COLO829 (cell line): Measurements from ENCODE around the gene NLRC5.

Experiments
- DNase-seq: peaks from one replicate; pipeline ENCODE4 v3.0.0; 2012; ENCODE audit warnings: low spot score

NLRC5 gene

DNA sequence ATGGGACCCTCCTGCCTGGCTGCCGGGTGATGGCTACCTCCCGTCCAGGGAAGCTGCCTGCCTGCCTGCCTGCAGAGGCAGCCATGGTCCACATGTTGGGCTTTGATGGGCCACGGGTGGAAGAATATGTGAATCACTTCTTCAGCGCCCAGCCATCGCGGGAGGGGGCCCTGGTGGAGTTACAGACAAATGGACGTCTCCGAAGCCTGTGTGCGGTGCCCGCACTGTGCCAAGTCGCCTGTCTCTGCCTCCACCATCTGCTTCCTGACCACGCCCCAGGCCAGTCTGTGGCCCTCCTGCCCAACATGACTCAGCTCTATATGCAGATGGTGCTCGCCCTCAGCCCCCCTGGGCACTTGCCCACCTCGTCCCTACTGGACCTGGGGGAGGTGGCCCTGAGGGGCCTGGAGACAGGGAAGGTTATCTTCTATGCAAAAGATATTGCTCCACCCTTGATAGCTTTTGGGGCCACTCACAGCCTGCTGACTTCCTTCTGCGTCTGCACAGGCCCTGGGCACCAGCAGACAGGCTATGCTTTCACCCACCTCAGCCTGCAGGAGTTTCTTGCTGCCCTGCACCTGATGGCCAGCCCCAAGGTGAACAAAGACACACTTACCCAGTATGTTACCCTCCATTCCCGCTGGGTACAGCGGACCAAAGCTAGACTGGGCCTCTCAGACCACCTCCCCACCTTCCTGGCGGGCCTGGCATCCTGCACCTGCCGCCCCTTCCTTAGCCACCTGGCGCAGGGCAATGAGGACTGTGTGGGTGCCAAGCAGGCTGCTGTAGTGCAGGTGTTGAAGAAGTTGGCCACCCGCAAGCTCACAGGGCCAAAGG lies 36.8 kb downstream of the NLRC5 start:
- DNase-seq = no peak

DNA sequence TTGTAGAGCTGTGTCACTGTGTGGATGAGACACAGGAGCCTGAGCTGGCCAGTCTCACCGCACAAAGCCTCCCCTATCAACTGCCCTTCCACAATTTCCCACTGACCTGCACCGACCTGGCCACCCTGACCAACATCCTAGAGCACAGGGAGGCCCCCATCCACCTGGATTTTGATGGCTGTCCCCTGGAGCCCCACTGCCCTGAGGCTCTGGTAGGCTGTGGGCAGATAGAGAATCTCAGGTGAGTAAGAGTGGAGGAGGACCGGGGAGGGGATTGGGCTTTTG lies 37.4 kb downstream of the NLRC5 start:
- no peak for DNase-seq

DNA sequence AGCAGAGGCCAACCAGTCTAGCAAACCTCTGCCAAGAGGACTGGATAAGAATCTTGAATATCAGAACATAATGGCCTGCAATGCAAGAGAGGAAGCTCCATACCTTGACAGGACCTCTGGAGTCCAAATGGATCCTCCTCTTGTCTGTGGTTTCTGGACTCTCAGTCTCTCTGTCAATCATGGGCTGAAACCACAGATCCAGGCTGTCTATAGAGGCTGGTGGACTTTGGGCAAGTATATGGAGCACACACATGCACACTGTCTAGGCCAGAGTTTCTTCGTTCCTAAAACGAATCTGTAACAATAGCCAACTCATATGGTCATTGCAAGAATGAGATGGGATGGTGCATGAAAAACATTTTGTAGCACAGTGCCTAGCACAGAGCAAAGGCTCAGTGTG lies 37.7 kb downstream of the NLRC5 start:
- no peak for DNase-seq

DNA sequence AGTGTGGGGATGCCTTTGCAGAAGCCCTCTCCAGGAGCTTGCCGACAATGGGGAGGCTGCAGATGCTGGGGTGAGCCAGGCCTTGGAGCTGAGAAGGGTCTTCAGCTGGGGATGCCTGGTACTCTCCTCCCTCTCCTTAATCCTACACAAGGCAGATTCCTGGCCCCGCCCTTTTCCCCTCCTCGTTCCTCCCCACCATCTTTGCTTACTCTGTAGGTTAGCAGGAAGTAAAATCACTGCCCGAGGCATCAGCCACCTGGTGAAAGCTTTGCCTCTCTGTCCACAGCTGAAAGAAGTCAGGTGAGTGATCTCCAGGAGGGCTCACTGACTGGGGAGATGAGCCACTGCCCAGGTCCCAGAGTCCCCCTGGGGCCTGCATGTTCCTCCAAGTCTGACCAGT lies 38.7 kb downstream of the NLRC5 start:
- DNase-seq = no peak

DNA sequence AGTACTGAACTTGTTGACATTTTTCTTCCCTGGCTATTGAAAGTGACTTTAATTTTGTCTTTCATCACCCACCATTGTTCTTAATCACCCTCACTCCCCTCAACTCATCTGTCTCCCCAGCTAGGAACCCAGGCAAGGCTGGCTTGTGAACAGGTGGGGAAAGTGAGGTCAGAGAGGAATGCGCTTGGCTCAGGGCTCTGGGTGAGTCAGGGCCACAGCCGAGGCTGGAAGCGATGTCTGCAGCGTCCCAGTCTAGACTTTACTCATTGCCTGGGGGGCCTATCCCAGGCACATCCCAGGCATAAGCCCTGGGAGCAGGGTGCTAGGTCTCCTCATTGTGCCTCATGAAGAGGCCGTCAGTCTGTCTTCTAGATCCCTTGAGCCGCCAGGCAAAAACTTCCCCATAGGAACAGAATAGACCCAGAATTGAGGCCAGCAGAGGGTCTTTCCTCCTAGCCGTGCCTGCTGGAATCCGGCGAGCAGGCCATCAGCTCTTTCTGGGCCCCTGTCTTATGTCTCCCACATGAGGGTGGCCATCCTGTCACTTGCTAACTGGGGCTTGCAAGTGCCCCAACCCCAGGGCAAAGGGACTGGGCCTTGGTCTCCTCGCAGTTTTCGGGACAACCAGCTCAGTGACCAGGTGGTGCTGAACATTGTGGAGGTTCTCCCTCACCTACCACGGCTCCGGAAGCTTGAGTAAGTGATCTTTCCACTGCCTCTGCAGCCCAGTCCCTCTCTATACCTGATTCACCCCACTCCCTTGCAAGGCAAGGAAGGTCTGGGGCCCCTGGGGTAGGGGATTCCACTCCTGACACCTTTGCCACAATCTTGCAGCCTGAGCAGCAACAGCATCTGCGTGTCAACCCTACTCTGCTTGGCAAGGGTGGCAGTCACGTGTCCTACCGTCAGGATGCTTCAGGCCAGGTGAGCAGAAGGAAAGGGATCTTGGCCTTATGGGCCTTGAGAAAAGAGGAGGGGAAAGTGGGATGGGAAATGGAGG lies 40.1 kb downstream of the NLRC5 start:
- no peak for DNase-seq

DNA sequence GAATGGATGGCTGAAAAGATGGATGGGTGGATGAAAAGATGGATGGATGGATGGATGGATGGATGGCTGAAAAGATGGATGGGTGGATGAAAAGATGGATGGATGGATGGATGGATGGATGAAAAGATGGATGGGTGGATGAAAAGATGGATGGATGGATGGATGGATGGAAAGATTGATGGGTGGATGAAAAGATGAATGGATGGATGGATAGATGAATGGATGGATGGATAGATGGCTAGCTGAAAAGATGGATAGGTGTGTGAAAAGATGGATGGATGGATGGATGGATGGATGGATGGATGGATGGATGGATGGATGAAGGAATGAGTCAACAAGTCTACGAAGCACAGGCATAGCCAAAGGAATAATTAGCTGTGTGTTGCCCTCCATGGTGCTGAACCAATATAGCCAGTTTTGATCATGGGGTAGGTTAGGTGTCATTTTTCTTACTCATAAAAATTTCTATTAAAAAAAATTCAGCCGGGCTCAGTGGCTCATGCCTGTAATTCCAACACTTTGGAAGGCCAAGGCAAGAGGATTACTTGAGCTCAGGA lies 41.1 kb downstream of the NLRC5 start:
- DNase-seq = no peak

DNA sequence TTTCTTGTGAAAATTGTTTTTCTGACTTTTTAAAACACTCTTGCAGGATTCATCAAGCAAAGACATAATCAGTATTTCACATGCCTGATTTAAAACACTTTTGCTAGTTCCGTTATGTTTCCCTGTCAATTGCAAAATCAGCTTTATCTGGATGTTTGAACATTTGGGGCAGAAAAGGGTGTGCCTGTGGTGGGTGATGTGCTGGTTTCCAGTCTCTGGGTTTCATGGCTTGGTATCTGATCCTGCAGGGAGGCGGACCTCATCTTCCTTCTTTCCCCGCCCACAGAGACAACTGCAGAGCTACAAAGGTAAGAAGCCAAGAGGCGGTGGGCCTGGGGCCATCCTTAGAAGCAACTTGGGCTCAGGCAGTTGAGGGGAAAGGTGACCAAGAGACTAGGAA lies 41.8 kb downstream of the NLRC5 start:
- no peak for DNase-seq

DNA sequence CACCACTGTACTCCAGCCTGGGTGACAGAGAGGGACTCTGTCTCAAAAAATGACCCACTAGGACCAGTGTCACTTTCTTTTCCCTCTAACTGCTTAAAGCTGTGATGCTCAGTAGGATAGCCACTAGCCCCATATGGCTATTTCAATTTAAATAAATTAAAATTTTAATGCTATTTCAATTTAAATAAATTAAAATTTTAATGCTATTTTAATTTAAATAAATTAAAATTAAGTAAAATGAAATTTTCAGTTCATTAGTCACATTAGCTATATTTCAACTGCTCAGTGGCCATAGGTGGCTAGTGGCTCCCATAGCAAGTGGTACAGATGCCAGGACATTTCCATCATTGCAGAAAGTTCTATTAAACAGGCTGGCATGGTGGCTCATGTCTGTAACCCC lies 43.0 kb downstream of the NLRC5 start:
- no peak for DNase-seq

DNA sequence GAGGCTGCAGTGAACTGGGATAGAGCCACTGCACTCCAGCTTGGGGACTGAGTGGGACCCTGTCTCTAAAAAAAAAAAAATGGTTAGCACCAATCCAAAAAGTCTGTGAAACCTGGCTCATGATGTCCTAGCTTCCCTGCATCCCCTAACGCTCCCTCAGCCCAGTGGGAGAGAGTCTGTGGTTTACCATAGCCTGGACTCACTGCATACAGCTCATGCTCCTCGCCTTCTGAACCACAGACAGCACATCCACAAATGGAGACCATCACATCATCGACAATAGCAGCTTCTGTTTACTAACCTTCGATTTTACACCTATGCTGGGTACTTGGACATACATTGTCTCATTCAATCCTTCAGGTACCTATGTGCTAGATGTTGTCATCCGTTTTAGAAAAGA lies 43.6 kb downstream of the NLRC5 start:
- no peak for DNase-seq

DNA sequence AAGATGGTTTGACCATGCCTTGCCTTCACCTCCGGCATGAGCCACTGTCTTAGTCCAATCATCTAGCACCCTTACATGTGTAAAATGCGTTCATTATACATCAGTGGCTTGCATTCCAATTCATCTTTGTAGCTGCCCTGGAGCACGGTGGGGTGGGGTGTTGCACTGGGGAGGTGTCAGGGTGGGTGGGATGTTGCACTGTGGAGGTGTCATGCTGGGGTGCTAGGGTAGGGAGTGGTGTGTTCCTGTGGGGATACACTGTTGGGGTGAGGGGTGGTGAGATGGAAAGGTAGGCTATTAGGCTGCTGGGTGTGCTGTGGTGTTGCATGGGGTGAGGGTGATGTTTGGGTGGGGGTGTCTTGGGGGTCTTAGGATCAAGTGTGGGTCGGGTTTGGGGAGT lies 47.0 kb downstream of the NLRC5 start:
- DNase-seq = no peak

DNA sequence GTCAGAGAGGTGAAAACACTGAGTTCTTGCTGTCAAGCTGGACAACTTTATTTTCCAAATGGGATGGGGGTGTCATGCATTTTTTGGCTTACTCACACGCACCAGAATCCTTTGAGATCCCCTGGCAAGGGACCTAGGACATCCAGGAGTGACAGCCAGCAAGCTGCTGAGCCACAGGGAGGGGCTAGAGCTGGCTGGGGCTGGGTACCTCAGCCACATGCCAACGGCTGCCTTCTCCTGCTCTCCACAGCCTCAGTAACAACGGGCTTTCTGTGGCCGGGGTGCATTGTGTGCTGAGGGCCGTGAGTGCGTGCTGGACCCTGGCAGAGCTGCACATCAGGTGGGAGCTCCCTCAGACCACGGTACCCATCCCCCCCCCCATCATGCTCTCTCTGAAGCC lies 47.6 kb downstream of the NLRC5 start:
- DNase-seq = no peak

DNA sequence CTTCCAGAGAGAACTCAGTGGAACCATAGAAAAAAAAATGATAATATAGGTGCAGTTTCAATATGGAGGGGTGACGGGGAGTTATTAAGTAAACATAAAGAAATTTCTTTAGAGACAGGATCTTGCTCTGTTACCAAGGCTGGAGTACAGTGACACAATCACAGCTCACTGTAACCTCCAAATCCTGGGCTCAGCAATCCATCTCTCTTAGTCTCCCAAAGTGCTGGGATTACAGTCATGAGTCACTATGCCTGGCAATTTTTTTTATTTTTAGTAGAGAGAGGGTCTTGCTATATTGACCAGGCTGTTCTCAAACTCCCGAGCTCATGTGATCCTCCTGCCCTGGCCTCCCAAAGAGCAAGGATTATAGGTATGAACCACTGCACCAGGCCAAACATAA lies 48.8 kb downstream of the NLRC5 start:
- DNase-seq = no peak

DNA sequence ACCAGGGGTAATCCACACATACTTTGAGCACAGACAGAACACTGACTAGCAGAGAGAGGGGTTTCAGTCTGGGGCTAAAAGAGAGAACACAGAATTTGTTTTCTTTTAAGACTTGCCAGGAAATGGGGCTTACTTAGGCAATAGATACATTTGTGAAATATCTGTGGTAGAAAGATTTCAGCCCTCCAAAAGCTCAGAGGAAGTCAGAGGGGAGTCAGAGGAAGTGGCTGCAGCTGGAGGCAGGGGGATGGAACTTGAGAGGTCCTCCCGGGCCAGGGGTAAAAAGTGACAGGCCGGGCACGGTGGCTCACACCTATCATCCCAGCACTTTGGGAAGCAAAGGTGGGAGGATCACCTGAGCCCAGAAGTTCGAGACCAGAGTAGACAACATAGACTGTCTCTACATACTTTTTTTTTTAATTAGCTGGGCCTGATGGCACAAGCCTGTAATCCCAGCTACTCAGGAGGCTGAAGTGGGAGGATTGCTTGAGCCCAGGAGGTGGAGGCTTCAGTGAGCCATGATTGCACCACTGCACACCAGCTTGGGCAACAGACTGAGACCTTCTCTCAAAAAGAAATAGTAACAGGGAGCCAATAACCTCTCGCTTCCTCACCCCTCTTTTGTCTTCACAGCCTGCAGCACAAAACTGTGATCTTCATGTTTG lies 49.9 kb downstream of the NLRC5 start:
- DNase-seq = no peak

DNA sequence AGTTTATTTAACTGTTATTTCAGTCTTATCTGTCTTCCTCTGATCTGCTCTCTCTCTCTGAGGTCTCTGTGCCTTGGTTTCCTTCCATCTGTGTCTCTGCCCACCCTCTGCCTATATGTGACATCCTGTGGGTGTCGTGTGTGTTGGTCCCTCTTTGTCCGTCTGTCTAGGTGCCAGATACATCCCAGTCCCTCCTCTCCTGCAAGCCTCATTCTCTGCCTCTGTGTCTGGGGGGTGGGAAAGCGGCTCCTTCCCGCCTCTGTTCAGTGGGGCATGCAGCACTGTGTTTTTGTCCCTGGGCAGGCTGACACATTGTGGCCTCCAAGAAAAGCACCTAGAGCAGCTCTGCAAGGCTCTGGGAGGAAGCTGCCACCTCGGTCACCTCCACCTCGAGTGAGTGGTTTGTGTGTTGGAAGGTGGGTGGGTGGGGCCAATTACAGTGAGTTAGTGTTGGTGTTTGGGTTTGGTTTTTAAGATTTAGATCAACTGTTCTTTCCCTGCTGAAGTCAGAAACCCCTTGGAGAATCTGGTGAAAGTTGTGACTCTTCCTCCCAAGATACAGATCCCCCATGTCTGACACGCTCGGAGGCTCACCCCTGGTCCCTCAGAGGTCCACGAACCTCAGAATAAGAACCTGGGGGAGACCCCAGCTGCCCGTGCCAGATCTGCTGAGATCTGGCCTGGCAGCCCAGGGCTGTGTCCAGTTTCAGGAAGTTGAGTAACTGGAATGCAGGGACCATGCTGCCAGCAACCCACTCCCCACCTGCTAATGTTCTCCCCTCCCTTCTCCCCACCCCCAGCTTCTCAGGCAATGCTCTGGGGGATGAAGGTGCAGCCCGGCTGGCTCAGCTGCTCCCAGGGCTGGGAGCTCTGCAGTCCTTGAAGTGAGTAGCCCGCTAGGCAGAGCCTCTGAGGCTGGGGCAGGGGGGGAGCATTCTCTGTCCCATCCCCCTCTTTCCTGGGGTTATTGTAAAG lies 52.1 kb downstream of the NLRC5 start:
- no peak for DNase-seq

DNA sequence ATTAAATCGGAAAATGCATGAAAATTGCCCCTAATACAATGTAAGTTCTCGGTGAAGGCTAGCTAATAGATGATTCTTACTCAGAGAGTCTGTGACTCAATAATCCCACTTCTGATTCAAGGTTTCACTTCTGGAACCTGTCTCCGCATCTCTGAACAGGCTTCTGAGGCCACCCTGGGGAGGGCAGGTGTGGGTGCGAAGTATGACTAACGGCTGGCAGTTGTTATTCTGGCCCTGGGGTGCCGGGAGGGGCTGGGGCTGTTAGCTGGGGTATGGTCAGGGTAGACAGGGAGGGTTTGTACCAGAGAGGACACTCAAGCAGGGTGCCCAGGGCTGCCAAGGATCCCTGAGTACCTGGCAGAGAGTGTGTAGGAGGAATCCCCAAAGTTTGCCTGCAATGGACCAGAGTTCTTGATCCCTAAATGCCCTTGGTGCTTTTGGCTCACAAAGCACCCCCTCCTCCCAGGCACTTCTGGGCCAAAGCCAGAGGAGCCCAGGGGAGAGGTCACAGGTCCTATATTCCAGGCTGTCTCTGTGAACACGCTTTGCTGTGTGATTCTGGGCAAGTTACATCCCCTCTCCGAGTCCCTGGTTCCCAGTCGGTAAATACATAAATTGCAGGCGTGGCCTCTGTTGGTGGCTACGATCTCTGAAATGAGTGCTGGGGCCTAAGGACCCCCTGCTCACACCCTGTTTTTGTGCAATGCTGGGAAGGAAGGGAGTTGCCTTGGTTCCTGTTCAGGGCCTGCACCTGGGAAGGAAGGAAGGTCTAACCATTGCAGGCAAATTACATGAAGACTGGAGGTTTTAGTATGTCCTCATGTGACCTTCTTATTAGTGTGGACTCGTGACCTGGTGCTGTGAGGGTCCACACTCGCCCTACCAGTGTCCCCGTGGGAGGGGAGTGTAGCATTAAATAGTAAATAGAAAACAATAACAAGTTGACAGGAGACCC lies 53.1 kb downstream of the NLRC5 start:
- DNase-seq = no peak

DNA sequence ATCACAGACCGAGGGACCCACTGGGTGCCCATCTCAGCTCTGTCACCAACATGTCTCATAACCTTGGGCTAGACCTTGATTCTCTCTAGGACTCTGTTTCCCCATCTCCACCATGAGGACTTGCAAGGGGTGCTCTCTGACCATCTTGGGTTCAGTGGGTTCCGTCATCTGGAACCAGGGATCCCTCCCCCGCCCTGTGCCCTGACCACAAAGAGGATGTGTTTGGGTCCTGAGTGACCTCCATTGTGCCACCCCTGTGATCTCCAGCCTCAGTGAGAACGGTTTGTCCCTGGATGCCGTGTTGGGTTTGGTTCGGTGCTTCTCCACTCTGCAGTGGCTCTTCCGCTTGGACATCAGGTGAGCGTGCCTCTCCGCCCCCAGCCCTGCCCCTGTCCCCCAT lies 53.9 kb downstream of the NLRC5 start:
- DNase-seq = no peak

DNA sequence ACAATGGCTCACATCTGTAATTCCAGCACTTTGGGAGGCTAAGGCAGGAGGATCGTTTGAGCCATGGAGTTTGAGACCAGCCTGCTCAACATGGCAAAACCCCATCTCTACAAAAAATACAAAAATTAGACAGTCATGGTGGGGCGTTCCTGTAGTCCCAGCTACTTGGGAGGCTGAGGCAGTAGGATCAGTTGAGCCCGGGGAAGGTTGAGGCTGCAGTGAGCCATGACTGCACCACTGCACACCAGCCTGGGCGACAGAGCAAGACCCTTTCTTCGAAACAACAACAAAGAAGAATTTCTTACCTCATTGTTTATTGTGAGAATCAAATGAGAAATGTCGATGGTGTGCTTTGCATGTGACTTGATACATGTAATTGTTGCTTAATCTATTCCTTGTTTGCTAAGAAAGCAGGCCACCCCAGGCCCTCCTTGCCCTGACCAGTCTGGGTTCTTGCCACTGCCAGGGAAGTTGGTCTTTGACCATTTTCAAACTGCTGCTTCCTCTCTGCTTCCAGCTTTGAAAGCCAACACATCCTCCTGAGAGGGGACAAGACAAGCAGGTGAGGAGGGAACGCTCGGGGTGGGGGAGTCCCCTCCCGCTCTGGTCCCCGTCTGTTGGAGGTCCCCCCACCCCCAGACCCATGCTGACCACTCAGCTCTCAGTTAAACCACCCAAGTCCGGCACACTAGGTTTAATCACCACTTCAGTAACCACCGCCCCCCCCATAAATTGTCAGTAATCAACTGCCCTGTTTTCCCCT lies 55.8 kb downstream of the NLRC5 start:
- no peak for DNase-seq

DNA sequence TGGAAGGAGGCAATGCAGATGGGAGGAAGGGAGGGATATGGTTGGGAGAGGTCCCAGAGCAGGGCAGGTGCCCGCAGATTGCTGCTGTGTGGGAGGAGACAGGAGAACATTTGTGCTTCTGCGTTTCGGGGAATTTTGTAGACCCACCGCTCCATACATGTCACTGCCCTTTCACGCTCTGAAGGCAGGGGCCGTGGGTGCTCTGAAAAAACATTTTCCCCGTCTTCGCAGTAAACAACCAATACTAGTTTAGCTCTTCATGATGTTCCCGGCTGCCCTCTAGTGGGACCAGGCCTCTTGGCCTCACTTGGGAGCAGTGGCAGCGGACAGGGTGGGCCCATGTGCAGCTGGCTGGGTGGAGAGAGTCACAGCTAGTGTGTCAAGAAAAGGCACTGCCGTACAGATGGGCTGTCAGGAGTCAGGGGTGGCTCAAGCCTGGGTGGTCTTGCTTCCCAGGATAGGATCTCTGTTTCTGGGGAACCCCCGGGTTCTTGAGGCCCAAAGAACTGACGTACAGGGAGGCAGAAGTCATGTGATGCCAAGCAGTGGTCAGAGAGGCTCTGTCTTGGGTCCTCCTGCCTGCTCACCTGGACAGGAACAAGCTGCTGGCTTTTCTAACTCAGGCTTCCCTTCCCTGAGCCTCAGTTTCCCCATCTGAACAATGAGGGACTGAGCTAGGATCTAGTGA lies 56.5 kb downstream of the NLRC5 start:
- DNase-seq = no peak

DNA sequence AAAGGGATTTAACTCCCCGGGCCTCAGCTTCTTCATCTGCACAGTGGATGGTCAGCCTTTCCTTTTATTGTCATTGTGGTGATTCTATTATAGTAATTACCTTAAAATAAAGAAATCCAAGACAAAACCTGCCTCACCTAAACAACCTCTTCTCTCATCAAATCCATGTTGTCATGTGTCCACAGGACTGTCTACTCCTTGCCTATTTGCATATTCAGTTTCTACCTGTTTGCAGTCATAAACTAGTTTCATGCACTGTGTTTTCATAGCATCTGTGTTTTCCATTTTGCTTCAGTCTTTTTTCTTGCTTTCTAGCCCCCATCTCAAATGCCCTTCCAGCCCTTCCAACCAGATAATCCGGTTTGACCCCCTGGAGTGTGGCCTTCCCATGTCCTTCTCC lies 58.7 kb downstream of the NLRC5 start:
- DNase-seq = no peak
